Glutamatergic neuron (in vitro differentiated cells): Measurements from ENCODE around the gene GPBP1L1. TPM values are rescaled to one million over a fixed set of nuclear protein-coding genes. Genes with fewer than 3 reads are reported as not detected.

ENCODE experiments used
- DNase-seq: peaks from one replicate; pipeline ENCODE4 v3.0.0; 2022
- H3K27ac Mint-ChIP-seq: one replicate; pipeline ENCODE4 v1.8.0; 2020; ENCODE audit warnings: mild to moderate bottlenecking, mixed read lengths, inconsistent platforms; ENCODE audit not compliant: unreplicated experiment
- H3K27me3 Mint-ChIP-seq: one replicate; pipeline ENCODE4 v1.8.0; 2020; ENCODE audit warnings: mild to moderate bottlenecking, moderate library complexity, mixed read lengths, inconsistent platforms; ENCODE audit not compliant: unreplicated experiment
- H3K36me3 Mint-ChIP-seq: one replicate; pipeline ENCODE4 v1.8.0; 2020; ENCODE audit warnings: mild to moderate bottlenecking, mixed read lengths, inconsistent platforms; ENCODE audit not compliant: unreplicated experiment
- H3K4me1 Mint-ChIP-seq: one replicate; pipeline ENCODE4 v1.8.0; 2020; ENCODE audit warnings: mild to moderate bottlenecking, low read depth, mixed read lengths, inconsistent platforms; ENCODE audit not compliant: unreplicated experiment
- H3K4me3 Mint-ChIP-seq: one replicate; pipeline ENCODE4 v1.8.0; 2020; ENCODE audit warnings: mild to moderate bottlenecking, mixed read lengths, inconsistent platforms; ENCODE audit not compliant: unreplicated experiment
- H3K9me3 Mint-ChIP-seq: one replicate; pipeline ENCODE4 v1.8.0; 2020; ENCODE audit warnings: mild to moderate bottlenecking, moderate library complexity, mixed read lengths, inconsistent platforms; ENCODE audit not compliant: unreplicated experiment
- total RNA-seq: library from RNA; stranded (reverse); fragmentation: NEBNext Ultra II Directional; extraction: Animal tissue kit (Norgen Biotek cat#: 25700); gene quantifications from one replicate; pipeline ENCODE4 v1.2.1, GENCODE V29; 2021; ENCODE audit not compliant: unreplicated experiment
- TF ChIP-seq, protein P1 (sequence below): fragments of 200-600 bp; sonication (generic); IDR thresholded peaks from one replicate; pipeline ENCODE4 v1.5.0; 2021; ENCODE audit not compliant: partially characterized antibody, unreplicated experiment

The GPBP1L1 gene
- total RNA-seq, 1 donor from 2014 or later: 103 TPM

DNA sequence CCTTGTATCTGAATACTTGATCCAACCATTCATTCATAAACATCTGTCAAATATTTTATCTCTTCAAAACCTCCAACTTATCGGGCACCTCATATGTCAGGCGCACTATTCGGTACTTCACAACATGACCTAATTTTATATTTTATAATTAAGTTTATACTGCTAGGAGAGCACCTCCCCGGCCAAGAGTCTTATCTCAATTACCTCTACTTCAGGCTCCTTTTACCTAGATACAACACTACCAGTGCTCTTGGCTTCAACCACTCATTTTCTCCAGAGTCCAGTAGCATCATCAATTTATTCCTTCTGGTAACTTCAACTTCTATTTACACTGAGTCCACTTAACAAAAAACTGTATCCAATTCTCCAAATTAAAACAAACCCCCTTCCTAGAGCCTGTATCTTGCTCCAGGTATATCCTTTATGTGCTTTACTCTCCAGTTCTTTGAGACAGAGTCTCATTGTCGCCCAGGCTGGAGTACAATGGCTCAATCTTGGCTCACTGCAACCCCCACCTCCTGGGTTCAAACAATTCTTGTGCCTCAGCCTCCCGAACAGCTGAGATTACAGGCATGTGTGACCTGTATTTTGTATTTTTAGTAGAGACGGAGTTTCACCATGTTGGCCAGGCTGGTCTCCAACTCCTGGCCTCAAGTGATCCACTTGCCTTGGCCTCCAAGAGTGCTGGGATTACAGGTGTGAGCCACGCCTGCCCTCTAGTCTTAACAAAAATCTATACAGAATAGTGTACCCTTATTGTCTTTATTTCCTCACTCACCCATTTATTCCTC lies 18.8 kb downstream of the GPBP1L1 start:
- TF ChIP-seq, protein P1, sequence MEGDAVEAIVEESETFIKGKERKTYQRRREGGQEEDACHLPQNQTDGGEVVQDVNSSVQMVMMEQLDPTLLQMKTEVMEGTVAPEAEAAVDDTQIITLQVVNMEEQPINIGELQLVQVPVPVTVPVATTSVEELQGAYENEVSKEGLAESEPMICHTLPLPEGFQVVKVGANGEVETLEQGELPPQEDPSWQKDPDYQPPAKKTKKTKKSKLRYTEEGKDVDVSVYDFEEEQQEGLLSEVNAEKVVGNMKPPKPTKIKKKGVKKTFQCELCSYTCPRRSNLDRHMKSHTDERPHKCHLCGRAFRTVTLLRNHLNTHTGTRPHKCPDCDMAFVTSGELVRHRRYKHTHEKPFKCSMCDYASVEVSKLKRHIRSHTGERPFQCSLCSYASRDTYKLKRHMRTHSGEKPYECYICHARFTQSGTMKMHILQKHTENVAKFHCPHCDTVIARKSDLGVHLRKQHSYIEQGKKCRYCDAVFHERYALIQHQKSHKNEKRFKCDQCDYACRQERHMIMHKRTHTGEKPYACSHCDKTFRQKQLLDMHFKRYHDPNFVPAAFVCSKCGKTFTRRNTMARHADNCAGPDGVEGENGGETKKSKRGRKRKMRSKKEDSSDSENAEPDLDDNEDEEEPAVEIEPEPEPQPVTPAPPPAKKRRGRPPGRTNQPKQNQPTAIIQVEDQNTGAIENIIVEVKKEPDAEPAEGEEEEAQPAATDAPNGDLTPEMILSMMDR: no peak
- H3K27ac Mint-ChIP-seq: no peak overlapping the region
- peaks cover 3% of the 10 kb centered on the region for H3K4me1 Mint-ChIP-seq
- no peak for DNase-seq
- no peaks in the 10 kb centered on the region for H3K27me3 Mint-ChIP-seq
- no peak overlapping the region for H3K4me3 Mint-ChIP-seq
- no peaks in the 10 kb centered on the region for H3K36me3 Mint-ChIP-seq
- H3K9me3 Mint-ChIP-seq: peaks cover 2% of the 10 kb centered on the region

DNA sequence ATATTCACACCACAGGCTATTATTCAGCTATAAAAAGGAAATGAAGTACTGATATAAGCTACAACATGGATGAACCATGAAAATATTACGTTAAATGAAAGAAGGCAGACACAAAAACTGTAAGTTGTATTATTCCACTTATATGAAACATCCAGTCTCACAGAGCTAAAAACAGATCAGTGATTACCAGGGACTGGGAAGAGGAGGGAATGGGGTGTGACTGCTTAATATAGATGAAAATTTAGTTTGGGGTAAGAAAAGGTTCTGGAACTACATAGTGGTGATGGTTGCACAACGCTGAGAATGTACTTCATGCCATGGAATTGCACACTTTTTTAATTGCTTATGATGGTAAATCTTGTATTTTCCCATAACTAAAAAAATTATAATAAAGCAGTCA lies 19.5 kb downstream of the GPBP1L1 start:
- Mint-ChIP-seq H3K4me1 (peaks cover 3% of the 10 kb centered on the region), H3K9me3 (peaks cover 2% of the 10 kb centered on the region), H3K4me3 (no peak overlapping the region), H3K36me3 (no peaks in the 10 kb centered on the region), H3K27me3 (no peaks in the 10 kb centered on the region), H3K27ac (no peak overlapping the region)
- TF ChIP-seq, protein P1: no peak
- DNase-seq: no peak

DNA sequence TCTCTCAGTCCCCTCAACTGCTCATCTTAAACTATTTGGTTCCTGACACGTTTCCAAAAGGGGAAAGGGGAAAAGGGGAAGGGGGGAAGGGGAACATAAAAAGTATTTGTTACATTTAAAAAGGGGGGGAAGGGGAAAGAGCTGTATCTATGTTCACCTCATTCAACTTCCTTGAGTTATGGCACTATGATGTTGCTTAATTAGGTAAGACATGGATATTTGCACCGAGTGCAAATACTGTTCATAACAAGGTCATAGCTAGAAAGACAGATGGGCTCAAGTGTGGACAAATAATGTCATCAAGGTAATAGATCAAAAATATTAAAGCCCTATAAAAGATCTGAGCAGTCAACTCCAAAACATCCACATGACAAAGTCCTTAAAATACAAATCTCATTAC lies 26.0 kb downstream of the GPBP1L1 start:
- H3K36me3 Mint-ChIP-seq: no peaks in the 10 kb centered on the region
- DNase-seq: no peak
- TF ChIP-seq, protein P1: no peak
- H3K9me3 Mint-ChIP-seq: peaks cover 2% of the 10 kb centered on the region
- peaks cover 1% of the 10 kb centered on the region for H3K27me3 Mint-ChIP-seq
- H3K27ac Mint-ChIP-seq: no peak overlapping the region
- no peak overlapping the region for H3K4me3 Mint-ChIP-seq
- H3K4me1 Mint-ChIP-seq: no peaks in the 10 kb centered on the region

DNA sequence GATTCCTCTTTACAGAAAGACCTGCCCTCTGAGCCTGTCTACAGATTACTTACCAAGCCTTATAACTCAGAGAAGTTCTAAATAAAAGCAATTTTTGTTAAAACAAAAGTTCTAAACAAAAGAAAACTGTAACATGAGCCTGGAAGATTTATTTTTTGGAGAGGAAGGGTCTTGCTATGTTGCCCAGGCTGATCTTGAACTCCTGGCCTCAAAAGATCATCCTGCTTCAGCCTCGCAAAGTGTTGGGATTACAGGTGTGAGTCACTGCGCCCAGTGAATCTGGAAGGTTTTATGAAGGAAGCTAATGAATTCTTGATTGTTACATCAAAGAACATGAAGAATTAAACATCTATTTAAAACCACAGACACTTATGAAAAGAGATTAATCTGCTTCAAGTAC lies 27.1 kb downstream of the GPBP1L1 start:
- no peaks in the 10 kb centered on the region for H3K4me1 Mint-ChIP-seq
- peaks cover 2% of the 10 kb centered on the region for H3K9me3 Mint-ChIP-seq
- no peak overlapping the region for H3K27ac Mint-ChIP-seq
- no peak for DNase-seq
- no peak overlapping the region for H3K4me3 Mint-ChIP-seq
- TF ChIP-seq, protein P1: no peak
- no peaks in the 10 kb centered on the region for H3K36me3 Mint-ChIP-seq
- H3K27me3 Mint-ChIP-seq: peaks cover 1% of the 10 kb centered on the region

DNA sequence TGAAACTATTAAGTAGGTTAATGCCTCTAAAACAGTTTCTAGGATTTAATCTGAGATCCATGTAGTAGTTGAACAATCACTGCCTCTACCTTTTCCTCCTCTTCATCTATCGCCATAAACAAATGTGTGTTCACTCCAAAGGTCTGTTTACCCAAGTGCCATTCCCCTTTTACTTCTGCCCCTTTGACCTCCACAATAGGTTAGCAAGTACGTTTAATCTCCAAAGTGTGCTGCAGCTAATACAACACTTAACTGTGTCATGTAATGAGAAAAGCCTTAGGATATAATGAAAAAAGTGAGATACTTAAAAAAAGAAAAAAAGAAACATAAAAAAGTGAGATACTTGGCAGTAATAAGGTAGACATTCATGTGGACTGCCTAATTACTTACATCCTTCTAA lies 28.2 kb downstream of the GPBP1L1 start:
- DNase-seq: no peak
- Mint-ChIP-seq H3K27me3 (peaks cover 1% of the 10 kb centered on the region), H3K36me3 (no peaks in the 10 kb centered on the region), H3K9me3 (peaks cover 2% of the 10 kb centered on the region), H3K4me3 (no peak overlapping the region), H3K27ac (no peak overlapping the region), H3K4me1 (no peaks in the 10 kb centered on the region)
- TF ChIP-seq, protein P1: no peak
